HL-60 (cell line): ENCODE results near the gene CCDC47.
"Not testable (repeated sequence)": the region's sequence is repeated elsewhere in the genome, so short reads cannot be mapped to it uniquely, and the experiment has no call there.

Experiments
- DNase-seq, 2 experiments: peaks; one replicate each; pipeline ENCODE4 v3.0.0-alpha.2; 2010 to 2020; ENCODE audit warnings: low read depth in 1 of 2, low spot score in 1 of 2
- H3K27ac ChIP-seq: fragments of 250-450 bp; sonication (Bioruptor Pico); replicated peaks from 2 replicates; pipeline ENCODE4 v1.5.1; 2020; ENCODE audit warnings: mild to moderate bottlenecking, moderate library complexity
- H3K27me3 ChIP-seq: fragments of 250-450 bp; sonication (Bioruptor Pico); 2 replicates; pipeline ENCODE4 v1.5.1; 2021; ENCODE audit warnings: mild to moderate bottlenecking, moderate library complexity; ENCODE audit not compliant: insufficient read depth, poor library complexity, severe bottlenecking
- H3K4me3 ChIP-seq: replicated peaks from 2 replicates; pipeline ENCODE4 v1.5.1; 2011; ENCODE audit warnings: mild to moderate bottlenecking, control low read depth, low read length; ENCODE audit not compliant: insufficient read depth
- CTCF ChIP-seq: IDR thresholded peaks from one replicate; pipeline ENCODE4 v1.5.1; 2011; ENCODE audit warnings: low read length, control low read depth, inconsistent platforms; ENCODE audit not compliant: insufficient read depth
- GABPA ChIP-seq: IDR thresholded peaks from 2 replicates; pipeline ENCODE4 v1.6.1; 2012; ENCODE audit warnings: low read depth
- POLR2AphosphoS5 ChIP-seq: IDR thresholded peaks from 2 replicates; pipeline ENCODE4 v1.6.1; 2012; ENCODE audit warnings: low read depth
- REST ChIP-seq: IDR thresholded peaks from 2 replicates; pipeline ENCODE4 v1.6.1; 2012; ENCODE audit warnings: low read depth; ENCODE audit not compliant: insufficient replicate concordance
- SPI1 ChIP-seq: IDR thresholded peaks from 2 replicates; pipeline ENCODE4 v1.6.1; 2012; ENCODE audit warnings: low read depth, mild to moderate bottlenecking, borderline replicate concordance

Gene CCDC47

GRCh38 chr17:63722403-63722802 is 51.0 kb downstream of the CCDC47 start:
- TF ChIP-seq GABPA, result no peak
- TF ChIP-seq CTCF, result no peak
- no peak for TF ChIP-seq REST
- no peak for TF ChIP-seq SPI1
- TF ChIP-seq POLR2AphosphoS5, result no peak
- no peaks in the 10 kb centered on the region for H3K27me3 ChIP-seq

DNA sequence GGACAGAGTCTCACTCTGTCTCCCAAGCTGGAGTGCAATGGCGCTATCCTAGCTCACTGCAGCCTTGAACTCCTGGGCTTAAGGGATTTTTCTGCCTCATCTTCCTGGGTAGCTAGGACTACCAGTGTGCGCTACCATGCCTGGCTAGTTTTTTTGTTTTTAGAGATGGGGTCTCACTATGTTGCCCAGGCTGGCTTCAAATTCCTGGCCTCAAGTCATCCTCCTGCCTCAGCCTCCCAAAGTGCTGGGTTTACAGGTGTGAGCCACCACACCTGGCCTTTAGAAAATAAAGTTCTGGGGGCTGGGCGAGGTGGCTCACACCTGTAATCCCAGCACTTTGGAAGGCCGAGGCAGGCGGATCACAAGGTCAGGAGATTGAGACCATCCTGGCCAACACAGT is 53.2 kb downstream of the CCDC47 start:
- H3K4me3 ChIP-seq, DNase-seq, H3K27me3 ChIP-seq, H3K27ac ChIP-seq: not testable (repeated sequence)

More at GRCh38 chr17:63722403-63722802, 51.0 kb downstream of the CCDC47 start:
- H3K4me3 ChIP-seq, result no peak overlapping the region
- H3K27ac ChIP-seq, result no peak overlapping the region
- no peak for DNase-seq

DNA sequence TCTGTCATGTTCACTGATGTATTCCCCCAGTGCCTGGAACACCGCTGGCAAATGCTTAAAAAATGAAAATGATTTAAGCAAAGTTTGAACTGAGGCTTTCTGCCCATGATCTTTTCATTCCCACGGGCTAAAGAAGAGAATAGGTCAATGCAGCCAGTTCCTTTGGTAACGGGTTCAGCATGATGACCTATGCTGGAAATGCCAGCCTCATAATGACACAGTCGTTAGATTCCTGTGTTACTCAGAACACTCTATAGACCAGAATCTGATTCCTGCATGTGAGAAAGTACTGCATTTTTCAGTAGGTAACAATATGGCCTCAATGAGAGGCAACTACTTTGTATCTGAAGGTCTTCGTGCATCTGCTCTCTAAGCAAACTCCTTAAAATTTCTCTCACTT is 54.4 kb downstream of the CCDC47 start:
- no peak for DNase-seq
- H3K27me3 ChIP-seq, result no peaks in the 10 kb centered on the region
- no peak overlapping the region for H3K4me3 ChIP-seq
- H3K27ac ChIP-seq, result no peak overlapping the region
- no peak for TF ChIP-seq POLR2AphosphoS5

GRCh38 chr17:63716426-63716825 is 57.0 kb downstream of the CCDC47 start:
- TF ChIP-seq CTCF (no peak), REST (no peak), SPI1 (no peak), POLR2AphosphoS5 (no peak), GABPA (no peak)
- no peak overlapping the region for H3K4me3 ChIP-seq
- no peak overlapping the region for H3K27ac ChIP-seq
- no peak for DNase-seq
- H3K27me3 ChIP-seq, result no peaks in the 10 kb centered on the region

- TF ChIP-seq SPI1 (no peak), GABPA (no peak), CTCF (no peak)
- no peak overlapping the region for H3K27ac ChIP-seq
- DNase-seq, result no peak
- no peaks in the 10 kb centered on the region for H3K27me3 ChIP-seq
- no peak overlapping the region for H3K4me3 ChIP-seq
These were observed 58.7 kb downstream of the CCDC47 start for GRCh38 chr17:63714550-63715277.
